T-helper 2 cell treated with Interferon-gamma antibody and Interleukin-4, amounts not matched to agents 100 ng/mL and 5 ng/mL, for 36 hours (primary cell): ENCODE results near the gene MYBPC3. TPM values are rescaled to one million over a fixed set of nuclear protein-coding genes. Genes with fewer than 3 reads are reported as not detected.
"Not testable (repeated sequence)": the region's sequence is repeated elsewhere in the genome, so short reads cannot be mapped to it uniquely, and the experiment has no call there.

Source experiments
- intact Hi-C: fragments of 100-400 bp; cut with micrococcal nuclease; formaldehyde crosslinking; loops from one replicate; pipeline ENCODE4 v1.15.1; 2023
- total RNA-seq: library from RNA; stranded (reverse); gene quantifications from 2 replicates; pipeline ENCODE4 v1.2.3, GENCODE V29; 2022

MYBPC3 gene
- total RNA-seq, 1 donor from 2014 or later = not detected

GRCh38 chr11:47340980-47341775, 11.3 kb downstream of the MYBPC3 start:
- intact Hi-C loops = no loop called here

- intact Hi-C loops = no loop called here
Measured at GRCh38 chr11:47340010-47340409, 12.5 kb downstream of the MYBPC3 start.

- intact Hi-C loops = no loop called here
Measured at GRCh38 chr11:47338396-47339241, 13.9 kb downstream of the MYBPC3 start.

- intact Hi-C loops = no loop called here
Measured at GRCh38 chr11:47337229-47337924, 15.1 kb downstream of the MYBPC3 start.

GRCh38 chr11:47336595-47336994, 15.9 kb downstream of the MYBPC3 start:
- intact Hi-C loops = no loop called here

- intact Hi-C loops = no loop called here
Measured at GRCh38 chr11:47335733-47336132, 16.8 kb downstream of the MYBPC3 start.

GRCh38 chr11:47334699-47335411, 17.6 kb downstream of the MYBPC3 start:
- intact Hi-C loops = not testable (repeated sequence)

- intact Hi-C loops = no loop called here
Measured at GRCh38 chr11:47333886-47334443, 18.5 kb downstream of the MYBPC3 start.

- intact Hi-C loops = no loop called here
Measured at GRCh38 chr11:47333526-47333845, 19.0 kb downstream of the MYBPC3 start.

GRCh38 chr11:47332791-47333525, 19.5 kb downstream of the MYBPC3 start:
- intact Hi-C loops = no loop called here

- intact Hi-C loops = no loop called here
Measured at GRCh38 chr11:47332303-47332711, 20.2 kb downstream of the MYBPC3 start.

- intact Hi-C loops = no loop called here
Measured at GRCh38 chr11:47331454-47332302, 20.8 kb downstream of the MYBPC3 start.

GRCh38 chr11:47329987-47330931, 22.2 kb downstream of the MYBPC3 start:
- intact Hi-C loops = no loop called here

- intact Hi-C loops = no loop called here
Measured at GRCh38 chr11:47329431-47329986, 23.0 kb downstream of the MYBPC3 start.

GRCh38 chr11:47328449-47329390, 23.8 kb downstream of the MYBPC3 start:
- intact Hi-C loops = no loop called here

- intact Hi-C loops = no loop called here
Measured at GRCh38 chr11:47327949-47328348, 24.6 kb downstream of the MYBPC3 start.

GRCh38 chr11:47327025-47327424, 25.5 kb downstream of the MYBPC3 start:
- intact Hi-C loops = no loop called here
